ENCODE data around the gene SERINC5.

SERINC5 gene

GRCh38 chr5:80124121-80124918 is 131.5 kb downstream of the SERINC5 start:
- POLR2A ChIA-PET: no interaction called here

GRCh38 chr5:80122579-80122978 is 133.3 kb downstream of the SERINC5 start:
- TF ChIP-seq NFRKB (IDR thresholded peaks at IDR 0.05) (no peak), SP1 (IDR thresholded peaks at IDR 0.05) (no peak), HDGF (IDR thresholded peaks at IDR 0.05; ENCODE audit: borderline replicate concordance) (no peak), FOXM1 (IDR thresholded peaks at IDR 0.05; ENCODE audit: borderline replicate concordance) (no peak), PKNOX1 (IDR thresholded peaks at IDR 0.05) (no peak), FOXA1 (IDR thresholded peaks at IDR 0.05) (no peak), TARDBP (IDR thresholded peaks at IDR 0.05) (no peak), ZNF384 (IDR thresholded peaks at IDR 0.05) (no peak), LEF1 (IDR thresholded peaks at IDR 0.05; ENCODE audit: borderline replicate concordance) (no peak), CTBP1 (IDR thresholded peaks at IDR 0.05; ENCODE audit: borderline replicate concordance) (no peak), ELF4 (IDR thresholded peaks at IDR 0.05) (no peak), SUZ12 (IDR thresholded peaks at IDR 0.05) (no peak), FOXK2 (IDR thresholded peaks at IDR 0.05) (no peak)
- POLR2A ChIA-PET: no interaction called here
- CTCF ChIA-PET: no interaction called here
- DNase-seq (ENCODE audit: extremely low spot score): no peak

More at GRCh38 chr5:80124121-80124918, 131.5 kb downstream of the SERINC5 start:
- CTCF ChIA-PET: no interaction called here
- TF ChIP-seq FOXM1 (IDR thresholded peaks at IDR 0.05; ENCODE audit: borderline replicate concordance) (no peak), BHLHE40 (IDR thresholded peaks at IDR 0.05; ENCODE audit: borderline replicate concordance) (no peak), TARDBP (IDR thresholded peaks at IDR 0.05) (no peak), ELF4 (IDR thresholded peaks at IDR 0.05) (no peak), HDGF (IDR thresholded peaks at IDR 0.05; ENCODE audit: borderline replicate concordance) (no peak), SP1 (IDR thresholded peaks at IDR 0.05) (no peak), FOXA1 (IDR thresholded peaks at IDR 0.05) (no peak), SUZ12 (IDR thresholded peaks at IDR 0.05) (no peak), PKNOX1 (IDR thresholded peaks at IDR 0.05) (no peak), ZNF384 (IDR thresholded peaks at IDR 0.05) (no peak), CTBP1 (IDR thresholded peaks at IDR 0.05; ENCODE audit: borderline replicate concordance) (no peak), FOXK2 (IDR thresholded peaks at IDR 0.05) (no peak), L3MBTL2 (conservative IDR thresholded peaks at IDR 0.05) (no peak), NFRKB (IDR thresholded peaks at IDR 0.05) (no peak), ARNT (IDR thresholded peaks at IDR 0.05) (no peak), LEF1 (IDR thresholded peaks at IDR 0.05; ENCODE audit: borderline replicate concordance) (no peak)
- no peak for DNase-seq (ENCODE audit: extremely low spot score)

GRCh38 chr5:80119372-80119771 is 136.5 kb downstream of the SERINC5 start:
- ChIA-PET POLR2A (no interaction called here), CTCF (no interaction called here)

GRCh38 chr5:80117446-80117845 is 138.4 kb downstream of the SERINC5 start:
- TF ChIP-seq L3MBTL2 (conservative IDR thresholded peaks at IDR 0.05) (no peak), FOXA1 (IDR thresholded peaks at IDR 0.05) (no peak), SUZ12 (IDR thresholded peaks at IDR 0.05) (no peak), FOXM1 (IDR thresholded peaks at IDR 0.05; ENCODE audit: borderline replicate concordance) (no peak), FOXK2 (IDR thresholded peaks at IDR 0.05) (no peak), SP1 (IDR thresholded peaks at IDR 0.05) (no peak), NFRKB (IDR thresholded peaks at IDR 0.05) (no peak), ELF4 (IDR thresholded peaks at IDR 0.05) (no peak), ZNF384 (IDR thresholded peaks at IDR 0.05) (no peak), HDGF (IDR thresholded peaks at IDR 0.05; ENCODE audit: borderline replicate concordance) (no peak)
- DNase-seq (ENCODE audit: extremely low spot score): no peak
- POLR2A ChIA-PET: no interaction called here
- CTCF ChIA-PET: no interaction called here

More at GRCh38 chr5:80119372-80119771, 136.5 kb downstream of the SERINC5 start:
- TF ChIP-seq ZNF384 (IDR thresholded peaks at IDR 0.05): no peak
- TF ChIP-seq SP1 (IDR thresholded peaks at IDR 0.05): no peak
- no peak for TF ChIP-seq NFRKB (IDR thresholded peaks at IDR 0.05)
- no peak for TF ChIP-seq SUZ12 (IDR thresholded peaks at IDR 0.05)
- no peak for TF ChIP-seq FOXA1 (IDR thresholded peaks at IDR 0.05)
- no peak for TF ChIP-seq BHLHE40 (IDR thresholded peaks at IDR 0.05; ENCODE audit: borderline replicate concordance)
- no peak for TF ChIP-seq LEF1 (IDR thresholded peaks at IDR 0.05; ENCODE audit: borderline replicate concordance)
- no peak for TF ChIP-seq FOXK2 (IDR thresholded peaks at IDR 0.05)
- no peak for TF ChIP-seq FOXM1 (IDR thresholded peaks at IDR 0.05; ENCODE audit: borderline replicate concordance)
- TF ChIP-seq PKNOX1 (IDR thresholded peaks at IDR 0.05): no peak
- TF ChIP-seq TARDBP (IDR thresholded peaks at IDR 0.05): no peak
- no peak for TF ChIP-seq ELF4 (IDR thresholded peaks at IDR 0.05)
- TF ChIP-seq CTBP1 (IDR thresholded peaks at IDR 0.05; ENCODE audit: borderline replicate concordance): no peak
- TF ChIP-seq ARNT (IDR thresholded peaks at IDR 0.05): no peak
- TF ChIP-seq HDGF (IDR thresholded peaks at IDR 0.05; ENCODE audit: borderline replicate concordance): no peak
- TF ChIP-seq L3MBTL2 (conservative IDR thresholded peaks at IDR 0.05): no peak
- DNase-seq (ENCODE audit: extremely low spot score): no peak

- CTCF ChIA-PET: interaction anchor here (0.6 kb wide), 1 partner anchor 558 kb away, joined by 3 read pairs; no protein-coding TSS in a partner anchor
- TF ChIP-seq ARNT (IDR thresholded peaks at IDR 0.05): no peak
- no peak for TF ChIP-seq LEF1 (IDR thresholded peaks at IDR 0.05; ENCODE audit: borderline replicate concordance)
- no peak for TF ChIP-seq NFRKB (IDR thresholded peaks at IDR 0.05)
- no peak for TF ChIP-seq HDGF (IDR thresholded peaks at IDR 0.05; ENCODE audit: borderline replicate concordance)
- POLR2A ChIA-PET: no interaction called here
- no peak for DNase-seq (ENCODE audit: extremely low spot score)
Observed at GRCh38 chr5:80116465-80116864, 139.4 kb downstream of the SERINC5 start.

- POLR2A ChIA-PET: no interaction called here
- DNase-seq (ENCODE audit: extremely low spot score): no peak
- CTCF ChIA-PET: no interaction called here
- TF ChIP-seq LEF1 (IDR thresholded peaks at IDR 0.05; ENCODE audit: borderline replicate concordance): no peak
- no peak for TF ChIP-seq ELF4 (IDR thresholded peaks at IDR 0.05)
Observed at GRCh38 chr5:80116000-80116399, 139.8 kb downstream of the SERINC5 start.

Measured in HEK293T (cell line).